ENCODE results near the gene GARNL3.

GARNL3 gene

DNA sequence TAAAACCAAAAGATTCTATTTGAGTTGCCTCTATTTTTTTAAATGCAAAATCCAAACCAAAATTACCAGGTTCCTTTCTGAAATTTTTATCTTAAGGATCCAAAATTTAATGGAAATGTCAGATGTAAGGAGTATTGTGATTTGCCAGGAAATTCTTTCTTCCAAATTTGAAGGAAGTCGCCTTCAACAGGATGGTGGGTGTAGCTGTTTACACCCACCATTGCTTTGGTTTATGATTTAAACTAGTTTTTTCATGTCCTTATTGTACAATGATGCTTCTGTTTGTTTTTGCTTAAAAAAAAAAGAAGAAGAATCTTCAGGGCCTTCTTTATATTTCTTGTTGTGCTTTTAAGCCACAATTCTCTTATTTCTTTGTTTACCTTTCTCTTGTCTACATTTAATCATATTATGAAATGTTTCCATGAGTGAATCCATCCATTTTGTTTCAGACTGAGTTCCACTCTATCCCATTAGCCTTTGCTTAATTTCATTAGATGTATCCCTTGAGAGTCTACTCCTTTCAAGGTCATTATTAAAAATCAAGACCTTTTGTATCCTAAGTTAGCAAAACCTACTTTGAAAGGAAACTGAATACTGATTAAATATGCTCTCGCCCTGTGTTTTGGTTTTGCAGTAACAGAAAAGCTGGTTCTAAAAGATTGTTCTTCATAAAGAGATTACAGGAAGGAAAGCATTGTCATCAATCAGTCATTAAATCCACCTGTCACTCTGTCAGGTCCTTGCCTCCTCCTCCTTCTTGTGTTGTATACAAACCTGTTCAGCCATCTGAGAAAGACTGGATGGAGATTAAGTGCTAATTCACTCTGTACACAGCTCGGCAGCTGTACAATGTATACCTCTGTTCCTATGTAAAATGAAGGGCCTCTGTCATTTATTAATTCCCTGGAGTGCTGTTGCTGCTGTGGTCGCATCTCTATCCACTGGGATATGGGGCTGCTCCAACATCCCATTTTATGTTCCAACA is 86.9 kb downstream of the GARNL3 start:
- peak; percentile 48 for FAIRE-seq

DNA sequence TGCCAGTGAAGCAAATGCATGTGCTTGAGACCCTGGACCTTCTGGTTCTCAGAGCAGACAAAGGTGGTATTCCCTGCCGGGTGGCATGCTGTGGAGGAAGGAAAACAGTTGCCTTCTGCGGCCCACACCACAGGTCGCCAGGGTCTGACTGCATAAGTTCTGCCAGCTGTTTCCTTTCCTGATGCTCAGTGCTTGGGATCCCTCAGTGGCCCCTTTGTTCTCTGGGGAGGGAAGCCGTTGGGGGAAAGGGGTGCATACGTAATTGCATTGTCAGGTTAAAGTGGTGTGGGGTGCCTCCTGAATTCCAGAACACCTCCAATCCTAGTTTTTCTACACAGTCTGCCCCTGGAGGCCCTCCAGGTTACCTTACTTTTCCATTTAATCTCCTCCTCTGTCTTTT is 89.3 kb downstream of the GARNL3 start:
- FAIRE-seq: no peak

DNA sequence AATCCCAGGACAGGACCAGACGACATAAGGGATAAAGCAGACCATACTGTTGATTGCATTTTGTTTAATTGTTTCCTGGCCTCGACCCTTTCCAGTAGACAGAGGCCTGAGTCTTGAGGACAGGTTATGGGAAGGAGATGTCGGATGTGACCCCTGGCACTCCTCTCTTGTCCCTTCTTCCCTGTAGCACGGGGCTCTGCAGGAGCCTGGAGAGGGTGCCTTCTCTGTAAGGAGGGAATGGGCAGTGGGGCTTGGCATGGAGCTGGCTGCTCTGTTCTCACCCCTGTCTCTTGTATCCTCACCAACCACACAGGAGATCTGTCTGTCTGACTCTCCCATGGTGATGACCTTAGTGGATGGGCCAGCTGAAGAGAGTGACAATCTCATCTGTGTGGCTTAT is 92.3 kb downstream of the GARNL3 start:
- FAIRE-seq: no peak

DNA sequence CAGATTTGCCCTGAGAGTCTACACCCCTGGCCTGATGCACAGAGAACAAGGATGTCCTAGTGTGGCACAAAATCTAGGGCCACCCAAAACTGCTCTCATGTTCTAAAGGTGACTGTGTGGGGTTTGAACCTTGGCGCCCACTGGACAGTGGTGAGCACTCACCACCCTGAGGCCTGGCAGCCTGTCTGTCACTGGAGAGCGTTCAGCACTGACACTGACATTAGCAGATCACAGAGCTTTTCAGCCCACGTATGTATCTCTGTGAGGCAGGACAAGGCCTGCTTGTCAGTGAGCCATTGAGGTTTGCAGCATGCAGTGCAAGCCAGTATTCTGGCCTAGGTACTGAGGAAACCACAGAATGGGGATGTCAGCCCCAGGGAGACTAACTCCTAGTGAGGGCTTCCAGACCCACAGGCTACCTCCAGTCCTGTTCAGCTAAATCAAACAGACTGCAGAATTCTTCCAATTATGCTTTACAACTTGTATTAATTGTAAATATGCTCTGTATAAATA is 93.5 kb downstream of the GARNL3 start:
- no peak for FAIRE-seq

DNA sequence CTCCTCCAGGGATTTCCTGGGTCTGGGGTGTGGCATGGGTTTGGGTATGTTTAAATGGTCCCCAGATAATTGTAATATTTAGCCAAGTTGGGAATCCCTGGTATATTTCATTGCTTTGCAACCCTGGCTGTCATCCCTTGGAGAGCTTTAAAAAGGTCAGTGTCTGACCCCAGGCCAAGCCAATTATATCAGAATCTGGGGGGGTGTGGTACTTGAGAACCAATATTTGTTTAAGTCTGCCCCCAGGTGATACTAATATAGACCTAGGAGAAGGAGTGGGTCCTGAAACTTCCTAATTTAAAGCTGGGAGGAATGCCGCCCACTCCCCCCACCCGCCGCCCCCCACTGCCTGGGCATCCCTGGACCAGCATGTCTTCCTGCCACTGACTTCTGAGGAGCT is 94.2 kb downstream of the GARNL3 start:
- FAIRE-seq: no peak

DNA sequence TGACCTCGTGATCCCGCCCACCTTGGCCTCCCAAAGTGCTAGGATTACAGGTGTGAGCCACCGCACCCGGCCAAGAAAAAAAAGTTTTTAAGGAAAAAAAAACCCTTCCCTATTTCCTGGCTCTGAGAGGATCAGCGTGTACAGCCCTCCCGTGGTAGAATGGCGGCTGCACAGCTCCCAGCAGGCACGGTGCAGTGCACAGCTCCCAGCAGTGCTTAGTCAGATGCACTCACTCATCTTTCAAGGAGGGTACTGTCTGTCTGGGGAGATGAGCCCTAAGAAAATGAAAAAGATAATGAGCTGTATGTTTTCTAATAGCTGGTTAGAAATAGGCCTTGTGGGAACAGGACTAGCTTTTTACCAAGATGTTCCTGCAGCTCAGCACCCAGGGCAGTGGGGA is 95.7 kb downstream of the GARNL3 start:
- FAIRE-seq: no peak

DNA sequence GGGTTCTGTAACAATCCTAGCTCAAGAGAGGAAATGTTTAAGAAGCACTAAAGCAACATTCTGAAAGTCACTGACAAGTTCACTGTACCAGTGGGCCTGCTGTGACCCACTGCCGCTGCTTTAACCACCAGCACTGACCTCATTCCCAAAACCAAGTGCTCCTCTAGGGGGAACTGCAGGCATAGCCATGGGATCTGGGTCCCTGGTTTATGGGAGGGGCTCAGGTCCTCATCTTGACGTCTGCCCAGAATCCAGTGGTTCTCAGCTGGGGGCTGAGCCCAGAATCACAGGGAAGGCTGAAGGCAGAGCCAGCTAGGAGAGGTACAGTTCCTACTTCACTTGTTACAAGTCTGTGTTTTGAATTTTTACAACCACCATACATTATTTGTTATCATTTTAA is 96.3 kb downstream of the GARNL3 start:
- no peak for FAIRE-seq

DNA sequence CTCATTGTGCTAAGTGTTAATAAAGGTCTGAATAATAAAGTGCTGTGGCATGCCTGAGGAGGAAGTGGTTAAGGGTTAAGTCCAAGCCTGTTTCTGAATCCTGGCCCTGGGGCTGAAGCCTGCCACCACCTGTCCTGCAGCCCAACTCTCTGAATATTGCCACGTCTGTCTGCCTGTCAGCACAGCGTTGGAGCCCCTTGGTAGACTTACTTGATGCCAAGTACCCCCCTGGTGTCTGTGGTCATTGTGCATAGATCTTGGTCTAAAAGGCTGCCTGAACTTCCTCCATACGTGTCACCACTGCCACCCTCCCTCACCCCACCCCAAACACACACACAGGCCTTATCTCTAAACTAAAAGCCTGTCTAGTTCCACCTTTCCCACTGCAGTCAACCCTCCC is 97.0 kb downstream of the GARNL3 start:
- no peak for FAIRE-seq

DNA sequence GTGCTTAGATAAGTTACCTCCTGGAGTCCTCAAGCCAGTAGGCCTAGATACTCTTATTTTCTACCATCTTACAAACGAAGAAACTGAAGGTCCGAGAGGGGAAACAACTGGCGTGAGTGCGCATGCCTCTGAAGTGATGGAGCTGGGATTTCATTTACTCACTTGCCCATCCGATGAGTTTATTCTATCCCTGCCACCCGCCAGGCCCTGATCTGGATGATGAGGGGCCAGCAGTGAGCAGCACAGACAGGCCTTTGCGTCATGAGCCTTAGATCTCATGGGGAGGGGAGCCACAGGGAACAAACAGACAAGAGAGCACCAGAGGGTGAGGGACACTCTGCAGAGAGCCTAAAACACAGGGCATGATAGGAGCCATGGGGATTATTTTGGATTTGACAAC is 98.3 kb downstream of the GARNL3 start:
- FAIRE-seq: no peak

DNA sequence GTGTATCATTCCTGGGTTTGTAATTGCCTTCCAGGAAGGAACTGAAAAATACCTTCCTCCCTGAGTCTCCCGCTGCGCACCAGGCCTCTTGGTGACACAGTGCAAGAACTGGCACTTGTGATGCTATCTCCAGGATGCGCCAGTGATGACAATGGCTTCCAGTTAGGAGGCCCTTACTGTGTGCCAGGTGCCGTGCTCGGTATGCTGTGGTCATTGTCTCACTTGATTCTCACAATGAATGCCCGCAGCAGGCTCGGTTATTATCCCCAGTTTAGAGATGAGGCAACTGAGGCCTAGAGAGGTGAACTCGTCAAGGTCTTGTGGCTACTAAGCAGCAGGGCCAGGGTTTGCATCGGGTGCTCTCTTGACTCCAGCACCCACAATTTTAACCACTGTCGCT is 100.9 kb downstream of the GARNL3 start:
- no peak for FAIRE-seq

DNA sequence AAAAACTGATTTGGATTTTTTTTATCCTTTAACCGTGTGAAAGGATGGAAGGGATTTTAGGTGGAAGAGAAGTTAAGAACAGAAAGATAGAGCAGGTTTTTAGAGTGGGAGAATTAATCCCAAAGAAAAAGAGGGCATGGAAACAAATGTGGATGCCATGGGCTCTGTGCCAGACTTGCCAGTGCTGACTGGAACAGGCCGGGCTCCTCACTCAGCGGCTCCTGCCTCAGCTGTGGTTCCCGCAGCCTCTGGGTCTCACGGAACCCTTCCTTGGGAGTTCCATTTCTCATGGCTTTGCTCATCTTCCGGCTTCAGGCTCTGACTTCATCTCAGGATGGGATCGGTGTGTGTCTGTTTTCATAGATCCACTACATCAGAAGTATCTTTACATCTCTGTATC is 102.0 kb downstream of the GARNL3 start:
- no peak for FAIRE-seq

DNA sequence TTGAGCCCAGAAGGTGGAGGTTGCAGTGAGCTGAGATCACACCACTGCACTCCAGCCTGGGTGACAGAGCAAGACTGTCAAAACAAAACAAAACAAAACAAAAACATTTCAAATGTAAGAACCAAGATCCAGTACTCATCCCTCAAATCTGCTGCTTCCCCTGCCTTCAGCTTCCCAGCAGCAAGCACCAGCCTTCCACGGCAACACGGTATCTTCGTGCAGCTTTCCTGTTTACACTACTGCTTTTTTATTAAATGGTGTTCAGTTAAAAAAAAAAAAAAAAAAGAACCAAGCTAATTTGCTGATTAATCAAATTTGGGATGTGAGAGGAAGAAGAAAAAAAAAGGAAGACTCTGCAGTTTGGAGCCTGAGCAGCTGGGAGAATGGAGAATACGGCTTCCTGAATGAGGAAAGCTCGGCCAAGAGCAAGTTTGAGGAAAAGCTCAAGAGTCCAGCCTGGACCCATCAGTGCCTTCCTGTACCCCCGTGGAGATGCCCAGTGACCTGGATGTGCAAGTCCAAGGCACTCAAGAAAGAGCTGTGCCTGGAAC is 104.4 kb downstream of the GARNL3 start:
- no peak for FAIRE-seq

DNA sequence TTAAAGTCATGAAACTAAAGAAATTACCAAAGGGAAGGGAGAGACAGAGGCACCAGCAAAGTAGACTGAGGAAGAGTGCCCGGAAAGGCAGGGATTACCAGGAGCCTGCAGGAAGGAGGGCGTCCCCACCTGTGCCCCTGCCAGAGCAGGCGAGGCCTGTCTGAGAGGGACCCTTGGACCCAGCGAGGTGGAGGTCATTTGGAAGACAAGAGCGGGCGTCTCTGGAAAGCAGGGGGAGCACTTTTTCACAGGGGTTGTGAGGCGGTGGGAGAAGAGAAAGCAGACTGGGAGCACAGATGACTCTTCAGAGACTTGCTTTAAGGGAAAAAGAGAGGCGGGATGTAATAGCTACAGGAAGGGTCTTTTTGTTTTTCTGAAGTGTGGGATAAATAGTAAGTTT is 104.9 kb downstream of the GARNL3 start:
- FAIRE-seq: no peak

DNA sequence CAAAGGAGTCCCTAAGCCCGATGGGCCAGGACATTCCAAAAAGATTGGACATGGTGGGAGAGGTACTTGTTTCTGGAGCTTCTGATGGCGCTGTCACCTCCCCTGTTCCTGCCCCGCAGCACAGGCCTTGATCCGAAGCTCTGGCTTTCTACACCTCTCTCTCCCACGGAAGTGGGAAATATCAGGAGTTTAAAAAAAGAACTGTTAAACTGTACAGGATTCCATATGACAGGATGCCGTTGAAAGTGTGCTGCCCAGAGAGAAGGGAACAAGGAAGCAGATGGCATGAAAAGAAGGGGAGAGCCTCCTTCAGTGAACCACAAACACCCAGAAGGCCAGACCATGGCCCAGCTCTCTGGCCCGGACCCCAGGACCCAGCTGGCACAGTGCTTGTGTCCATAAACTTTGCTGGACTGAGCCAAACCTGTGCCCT is 105.6 kb downstream of the GARNL3 start:
- FAIRE-seq: no peak

DNA sequence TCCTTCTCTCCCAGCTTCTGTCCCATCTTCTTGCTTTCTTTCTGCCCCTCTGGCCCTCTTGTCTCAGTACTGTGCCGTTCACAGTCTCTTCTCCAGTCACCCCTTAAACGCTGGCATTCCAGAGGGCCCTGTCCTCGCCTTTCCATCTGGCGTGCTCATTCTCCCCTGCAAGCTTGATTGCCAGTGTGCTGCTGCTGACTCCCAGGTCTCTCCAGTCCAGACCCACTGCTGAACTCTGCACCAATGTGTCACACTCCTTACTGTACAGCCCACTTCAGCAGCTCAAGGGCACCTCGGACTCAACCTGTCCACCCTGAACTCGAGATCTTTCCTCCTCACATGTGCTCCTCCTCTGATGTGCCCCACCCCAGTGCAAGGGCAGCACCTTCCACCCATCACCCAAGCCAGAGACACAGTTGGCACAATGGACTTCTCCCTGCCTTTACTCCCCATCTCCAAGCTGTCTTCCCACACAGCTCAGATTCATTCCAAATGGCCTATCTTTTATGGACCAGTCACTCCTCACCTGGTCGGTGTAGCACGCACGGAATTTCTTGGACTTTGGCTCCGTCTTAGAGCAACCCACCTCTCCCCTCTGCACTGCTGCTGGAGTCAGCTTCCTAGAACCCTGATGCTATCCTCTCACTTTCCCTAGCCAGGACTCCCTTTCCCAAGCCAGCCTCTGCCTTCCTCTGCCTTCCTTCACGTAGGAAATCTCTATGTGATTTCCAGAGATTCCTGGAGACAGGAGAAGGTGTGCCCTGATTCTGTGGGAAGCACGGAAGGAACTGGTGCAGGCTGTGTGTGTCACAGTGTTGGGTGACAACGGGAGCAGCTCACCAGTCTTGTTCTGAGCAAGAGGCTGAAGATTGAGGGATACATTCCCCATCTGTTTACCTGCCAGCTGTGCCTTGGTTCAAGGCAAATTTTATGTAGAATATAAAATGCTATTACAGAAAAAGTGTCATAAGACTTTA is 106.4 kb downstream of the GARNL3 start:
- no peak for FAIRE-seq

DNA sequence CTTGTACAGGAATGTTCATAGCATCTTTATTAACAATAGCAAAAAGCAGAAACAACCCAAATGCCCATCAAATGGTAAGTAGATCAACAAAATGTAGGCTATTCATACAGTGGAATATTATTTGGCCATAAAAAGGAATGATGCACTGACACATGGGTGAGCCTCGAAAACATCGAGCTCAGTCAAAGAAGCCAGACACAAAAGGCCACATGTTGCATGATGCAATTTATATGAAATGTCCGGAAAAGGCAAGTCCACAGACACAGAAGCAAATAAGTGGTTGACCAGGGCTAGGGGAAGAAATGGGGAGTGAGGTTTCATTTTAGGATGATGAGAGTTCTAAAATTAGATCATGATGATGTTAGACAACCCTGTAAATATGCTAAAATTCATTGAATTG is 115.9 kb downstream of the GARNL3 start:
- no peak for FAIRE-seq

DNA sequence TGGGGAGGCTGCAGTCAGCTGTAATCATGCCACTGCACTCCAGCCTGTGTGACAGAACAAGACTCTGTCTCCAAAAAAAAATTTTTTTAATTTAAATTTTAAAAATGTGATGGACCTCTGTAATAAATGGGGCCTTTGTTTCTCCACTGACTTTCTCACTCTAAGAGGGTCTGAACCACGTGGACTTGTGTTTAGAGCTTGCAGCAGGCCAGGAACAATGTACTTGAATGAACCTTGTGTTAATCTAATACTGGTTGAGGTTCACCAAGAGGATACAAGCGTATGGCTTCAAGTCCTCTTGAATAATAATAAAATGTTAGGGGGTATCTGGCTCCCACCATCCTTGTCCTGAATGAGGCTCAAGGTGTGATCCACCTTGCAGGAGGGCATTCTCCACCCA is 118.0 kb downstream of the GARNL3 start:
- no peak for FAIRE-seq

DNA sequence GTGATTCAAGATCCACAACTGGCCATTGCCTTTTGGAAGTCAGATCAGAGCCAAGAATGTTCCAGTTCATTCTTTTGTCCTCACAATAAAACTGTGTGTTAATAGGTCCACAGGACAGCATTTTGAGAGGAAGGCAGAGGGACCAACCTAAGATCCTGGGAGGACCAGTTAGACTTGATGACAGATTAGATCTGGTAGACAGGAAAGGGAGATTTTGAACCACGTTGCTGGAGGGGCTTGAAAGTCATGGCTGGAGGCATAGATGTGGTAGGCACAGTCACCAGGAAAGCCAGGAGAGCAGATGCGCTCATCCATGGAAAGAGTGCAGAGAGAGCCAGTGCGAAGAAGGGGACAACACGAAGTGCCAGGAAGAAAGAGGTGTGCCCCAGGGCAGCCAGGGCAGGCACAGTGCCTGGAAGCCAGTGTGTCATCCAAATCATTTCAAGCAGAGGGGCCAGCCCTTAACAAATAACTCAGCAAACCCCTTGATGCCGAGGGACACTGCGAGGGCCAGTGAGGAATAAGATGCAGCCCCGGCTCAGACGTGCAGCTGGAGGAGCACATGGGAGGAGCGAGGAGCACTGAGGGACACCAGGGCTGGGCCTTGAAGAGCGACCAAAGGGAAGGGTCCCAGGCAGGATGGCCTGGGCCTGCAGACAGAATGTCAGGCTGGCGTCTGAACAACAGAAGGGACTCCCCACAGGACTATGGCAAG is 119.6 kb downstream of the GARNL3 start:
- FAIRE-seq: no peak

DNA sequence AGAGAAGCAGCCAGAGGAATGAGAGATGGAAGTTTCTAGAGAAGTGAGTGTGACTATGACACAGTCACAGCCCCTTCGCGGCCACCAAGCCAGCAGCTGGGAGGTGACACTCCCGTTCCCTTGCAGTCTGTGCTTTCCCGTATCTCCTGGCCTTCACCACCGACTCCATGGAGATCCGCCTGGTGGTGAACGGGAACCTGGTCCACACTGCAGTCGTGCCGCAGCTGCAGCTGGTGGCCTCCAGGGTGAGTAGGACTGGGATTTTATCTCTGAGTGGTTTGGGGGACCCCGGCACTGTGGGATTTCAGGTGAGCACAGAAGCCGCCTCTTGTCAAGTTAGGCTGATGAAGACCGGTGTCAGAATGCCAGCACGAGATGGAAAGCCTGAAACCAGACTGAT is 120.3 kb downstream of the GARNL3 start:
- no peak for FAIRE-seq

DNA sequence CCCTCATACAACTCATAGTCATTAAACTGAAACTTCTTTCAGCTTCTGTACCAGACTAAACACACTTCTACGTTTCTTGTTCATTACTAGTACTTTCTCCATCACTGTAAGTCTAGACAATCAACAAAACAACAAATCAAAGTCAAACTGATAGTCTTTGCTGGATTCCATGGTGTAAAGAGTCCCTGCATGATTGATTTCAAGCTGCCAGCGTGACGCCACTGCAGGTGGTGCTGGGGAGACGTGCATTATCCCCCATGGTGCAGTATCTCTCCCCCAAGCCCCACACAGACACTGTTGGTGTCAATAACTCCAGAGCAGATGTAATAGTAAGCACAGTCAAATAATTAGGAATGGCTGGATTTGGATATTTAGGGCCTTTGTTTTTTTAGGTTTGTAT is 121.7 kb downstream of the GARNL3 start:
- no peak for FAIRE-seq

DNA sequence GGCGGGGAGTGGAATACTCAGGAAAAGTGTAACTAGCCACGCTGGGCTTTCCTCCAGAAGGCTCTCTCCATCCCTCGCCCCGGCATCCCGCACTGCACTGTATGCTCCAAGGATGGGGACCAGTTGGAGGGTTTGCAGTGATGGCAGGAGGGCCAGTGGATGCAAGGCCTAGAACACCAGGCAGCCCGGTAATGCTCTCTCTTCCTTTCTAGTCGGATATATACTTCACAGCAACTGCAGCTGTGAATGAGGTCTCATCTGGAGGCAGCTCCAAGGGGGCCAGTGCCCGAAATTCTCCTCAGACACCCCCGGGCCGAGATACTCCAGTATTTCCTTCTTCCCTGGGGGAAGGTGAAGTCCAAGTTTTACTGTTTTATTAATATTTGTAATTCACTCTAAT is 122.4 kb downstream of the GARNL3 start:
- FAIRE-seq: no peak

Measured in endometrium (tissue), 2 donors.